ENCODE data around the gene AUTS2.

Gene AUTS2

DNA sequence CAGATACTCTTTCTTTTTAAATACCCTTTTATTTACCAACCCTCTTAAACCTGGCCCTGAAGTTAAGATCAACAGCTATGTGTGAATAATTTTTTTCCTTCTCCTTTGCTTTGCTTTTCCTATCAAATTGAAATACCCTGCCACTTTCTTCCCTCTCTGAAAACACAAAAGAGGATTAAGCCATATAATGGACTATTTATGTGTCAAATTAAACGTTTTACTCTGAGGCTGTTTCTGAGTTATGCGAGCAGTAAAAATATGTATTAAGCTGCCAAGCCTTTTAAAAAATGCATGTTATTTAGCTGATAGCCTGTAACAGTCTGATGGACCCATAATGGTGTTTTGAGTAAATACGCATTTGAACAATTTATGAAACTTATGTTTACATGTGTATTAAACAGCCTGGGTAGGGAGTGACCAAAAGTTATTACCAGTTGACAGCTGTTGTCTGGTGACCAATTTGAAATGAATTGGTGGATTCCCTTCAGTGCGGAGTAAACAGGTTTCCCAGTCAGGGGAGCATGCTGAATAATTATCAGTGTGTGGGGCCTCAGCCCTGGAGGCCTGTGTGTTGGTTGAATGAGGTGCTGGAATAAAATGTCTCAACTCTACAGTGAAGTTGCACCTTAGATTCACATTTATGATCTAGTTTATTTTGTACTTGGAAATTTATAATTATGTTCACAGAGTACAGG is 89.6 kb downstream of the AUTS2 start:
- CTCF ChIA-PET = interaction anchor here (1.1 to 1.5 kb wide), 2 partner anchors 9 to 16 kb away, joined by 3 to 4 read pairs; no protein-coding TSS in a partner anchor
- TF ChIP-seq, protein P1, sequence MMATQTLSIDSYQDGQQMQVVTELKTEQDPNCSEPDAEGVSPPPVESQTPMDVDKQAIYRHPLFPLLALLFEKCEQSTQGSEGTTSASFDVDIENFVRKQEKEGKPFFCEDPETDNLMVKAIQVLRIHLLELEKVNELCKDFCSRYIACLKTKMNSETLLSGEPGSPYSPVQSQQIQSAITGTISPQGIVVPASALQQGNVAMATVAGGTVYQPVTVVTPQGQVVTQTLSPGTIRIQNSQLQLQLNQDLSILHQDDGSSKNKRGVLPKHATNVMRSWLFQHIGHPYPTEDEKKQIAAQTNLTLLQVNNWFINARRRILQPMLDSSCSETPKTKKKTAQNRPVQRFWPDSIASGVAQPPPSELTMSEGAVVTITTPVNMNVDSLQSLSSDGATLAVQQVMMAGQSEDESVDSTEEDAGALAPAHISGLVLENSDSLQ (IDR thresholded peaks at IDR 0.05) = peak; percentile 23; the same call in 1 of the 2 replicates
- TF ChIP-seq SUZ12 (IDR thresholded peaks at IDR 0.05) = no peak
- no peak for DNase-seq (ENCODE audit: extremely low spot score)
- POLR2A ChIA-PET = no interaction called here

DNA sequence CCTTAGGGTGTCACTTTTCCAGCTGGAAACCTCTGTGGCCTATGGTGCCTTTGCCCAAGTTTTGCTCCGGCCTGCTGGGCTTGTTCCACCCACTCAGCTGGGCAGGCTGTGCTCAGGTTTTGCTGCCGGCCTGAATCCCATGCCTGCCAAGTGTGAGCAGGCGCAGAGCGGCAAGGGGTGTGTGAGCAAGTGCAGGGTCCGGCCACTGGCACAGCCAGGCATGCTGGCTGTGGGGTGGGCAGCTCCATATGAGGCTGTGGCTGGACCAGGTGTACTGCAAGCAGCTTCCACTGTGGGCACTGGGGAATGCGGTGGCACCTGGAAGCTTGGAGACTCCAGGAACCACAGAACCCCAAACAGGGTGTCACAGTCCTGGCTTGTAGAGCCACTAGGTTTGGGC is 92.1 kb downstream of the AUTS2 start:
- no peak for TF ChIP-seq HDGF (IDR thresholded peaks at IDR 0.05; ENCODE audit: borderline replicate concordance)
- no peak for TF ChIP-seq FOXK2 (IDR thresholded peaks at IDR 0.05)
- TF ChIP-seq ELF4 (IDR thresholded peaks at IDR 0.05) = no peak
- no peak for TF ChIP-seq L3MBTL2 (conservative IDR thresholded peaks at IDR 0.05)
- TF ChIP-seq LEF1 (IDR thresholded peaks at IDR 0.05; ENCODE audit: borderline replicate concordance) = no peak
- TF ChIP-seq ARNT (IDR thresholded peaks at IDR 0.05) = no peak
- TF ChIP-seq CTBP1 (IDR thresholded peaks at IDR 0.05; ENCODE audit: borderline replicate concordance) = no peak
- no peak for TF ChIP-seq ZNF384 (IDR thresholded peaks at IDR 0.05)
- no peak for TF ChIP-seq TARDBP (IDR thresholded peaks at IDR 0.05)
- no peak for DNase-seq (ENCODE audit: extremely low spot score)
- POLR2A ChIA-PET = no interaction called here
- CTCF ChIA-PET = no interaction called here

DNA sequence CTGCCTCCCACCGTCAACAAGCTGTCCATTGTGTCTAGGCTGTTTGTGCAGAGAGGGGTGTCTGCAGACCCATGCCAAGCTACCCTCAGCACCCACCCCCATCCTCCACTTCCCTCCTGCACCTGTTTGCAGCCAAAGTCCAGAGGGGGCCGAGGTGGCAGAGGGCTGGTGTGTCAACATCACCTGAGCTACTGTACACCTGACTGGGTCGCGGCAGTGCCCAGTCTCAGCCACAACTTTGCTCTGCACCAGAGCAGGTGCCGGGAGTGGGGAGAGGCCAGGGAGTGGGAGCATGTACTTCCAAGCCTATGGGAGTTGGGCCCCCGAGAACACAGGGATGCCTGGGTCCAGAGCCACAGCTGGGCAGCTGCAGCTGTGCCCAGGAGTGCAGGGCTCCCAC is 93.1 kb downstream of the AUTS2 start:
- no peak for TF ChIP-seq SP1 (IDR thresholded peaks at IDR 0.05)
- no peak for TF ChIP-seq BHLHE40 (IDR thresholded peaks at IDR 0.05; ENCODE audit: borderline replicate concordance)
- TF ChIP-seq NFRKB (IDR thresholded peaks at IDR 0.05) = no peak
- no peak for TF ChIP-seq ZNF384 (IDR thresholded peaks at IDR 0.05)
- TF ChIP-seq, protein P1 (IDR thresholded peaks at IDR 0.05) = no peak
- ChIA-PET CTCF (no interaction called here), POLR2A (no interaction called here)
- no peak for DNase-seq (ENCODE audit: extremely low spot score)

DNA sequence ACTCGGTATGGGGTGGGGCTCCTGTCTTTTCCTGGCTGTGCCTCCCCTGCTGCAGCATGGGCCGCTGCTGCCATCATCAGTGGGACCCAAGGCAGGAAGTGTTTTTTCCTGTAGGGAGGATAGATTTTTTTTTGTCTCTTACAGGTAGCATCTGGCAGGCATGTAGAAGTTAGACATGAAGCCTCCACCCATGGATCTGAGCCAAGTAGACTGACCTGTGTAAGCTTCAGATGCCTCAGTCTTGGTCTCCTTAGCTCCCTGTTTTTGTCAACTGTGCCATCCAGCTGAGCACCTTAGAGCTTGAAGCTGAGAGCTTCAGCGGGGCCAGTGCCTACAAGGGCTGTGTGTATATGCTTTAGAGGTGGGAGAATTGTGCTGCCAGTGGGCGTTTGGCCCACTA is 93.5 kb downstream of the AUTS2 start:
- TF ChIP-seq ELF4 (IDR thresholded peaks at IDR 0.05) (no peak), ARNT (IDR thresholded peaks at IDR 0.05) (no peak), TARDBP (IDR thresholded peaks at IDR 0.05) (no peak), FOXK2 (IDR thresholded peaks at IDR 0.05) (no peak), ZNF384 (IDR thresholded peaks at IDR 0.05) (no peak), LEF1 (IDR thresholded peaks at IDR 0.05; ENCODE audit: borderline replicate concordance) (no peak), L3MBTL2 (conservative IDR thresholded peaks at IDR 0.05) (no peak), CTBP1 (IDR thresholded peaks at IDR 0.05; ENCODE audit: borderline replicate concordance) (no peak), HDGF (IDR thresholded peaks at IDR 0.05; ENCODE audit: borderline replicate concordance) (no peak), FOXA1 (IDR thresholded peaks at IDR 0.05) (no peak), SUZ12 (IDR thresholded peaks at IDR 0.05) (no peak), NFRKB (IDR thresholded peaks at IDR 0.05) (no peak), BHLHE40 (IDR thresholded peaks at IDR 0.05; ENCODE audit: borderline replicate concordance) (no peak), FOXM1 (IDR thresholded peaks at IDR 0.05; ENCODE audit: borderline replicate concordance) (no peak), SP1 (IDR thresholded peaks at IDR 0.05) (no peak)
- TF ChIP-seq, protein P1 (IDR thresholded peaks at IDR 0.05) = no peak
- no peak for DNase-seq (ENCODE audit: extremely low spot score)
- POLR2A ChIA-PET = no interaction called here
- CTCF ChIA-PET = no interaction called here

DNA sequence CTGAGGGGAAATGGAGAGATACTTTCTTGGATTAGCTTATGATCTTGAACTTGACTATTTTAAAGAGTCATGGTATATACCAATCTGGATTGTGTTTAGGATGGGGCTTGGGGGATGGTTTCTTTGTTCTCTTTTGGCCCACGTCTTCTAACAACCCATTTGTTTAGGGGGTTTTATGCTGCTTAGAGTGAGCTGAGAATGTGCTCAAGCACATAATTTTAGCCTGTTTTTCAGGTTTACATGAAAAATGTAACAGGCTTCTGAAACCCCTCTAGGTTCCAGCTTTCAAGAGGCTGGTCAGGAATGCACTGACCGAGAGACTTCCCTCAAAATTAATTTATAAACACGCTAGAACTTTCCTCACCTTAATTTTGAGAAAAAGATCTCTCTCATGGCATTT is 94.3 kb downstream of the AUTS2 start:
- no peak for DNase-seq (ENCODE audit: extremely low spot score)
- TF ChIP-seq HDGF (IDR thresholded peaks at IDR 0.05; ENCODE audit: borderline replicate concordance) (no peak), ZNF384 (IDR thresholded peaks at IDR 0.05) (no peak), SP1 (IDR thresholded peaks at IDR 0.05) (no peak), NFRKB (IDR thresholded peaks at IDR 0.05) (no peak), ELF4 (IDR thresholded peaks at IDR 0.05) (no peak), CTBP1 (IDR thresholded peaks at IDR 0.05; ENCODE audit: borderline replicate concordance) (no peak), FOXM1 (IDR thresholded peaks at IDR 0.05; ENCODE audit: borderline replicate concordance) (no peak), TARDBP (IDR thresholded peaks at IDR 0.05) (no peak), LEF1 (IDR thresholded peaks at IDR 0.05; ENCODE audit: borderline replicate concordance) (no peak)
- CTCF ChIA-PET = no interaction called here
- POLR2A ChIA-PET = no interaction called here

DNA sequence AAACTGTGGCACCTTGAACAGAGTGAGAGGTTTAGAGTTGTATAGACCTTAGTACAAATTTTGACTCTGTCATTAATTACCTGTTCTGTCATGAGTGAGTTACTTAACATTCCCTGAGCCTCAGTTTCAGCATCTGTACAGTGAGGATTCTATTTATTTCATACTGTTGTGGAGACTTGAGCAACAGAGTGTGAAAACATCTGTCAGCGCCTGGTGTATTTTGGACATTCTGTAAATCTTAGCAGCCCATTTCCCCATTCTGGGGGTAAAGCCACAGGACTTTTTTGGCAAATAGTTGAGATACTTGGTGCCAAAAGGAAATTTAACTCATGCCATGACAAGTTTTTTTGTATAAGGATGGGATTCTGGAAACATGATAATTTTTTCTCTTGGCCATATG is 94.8 kb downstream of the AUTS2 start:
- DNase-seq (ENCODE audit: extremely low spot score) = no peak
- TF ChIP-seq FOXK2 (IDR thresholded peaks at IDR 0.05) (no peak), TARDBP (IDR thresholded peaks at IDR 0.05) (no peak)
- ChIA-PET POLR2A (no interaction called here), CTCF (no interaction called here)

DNA sequence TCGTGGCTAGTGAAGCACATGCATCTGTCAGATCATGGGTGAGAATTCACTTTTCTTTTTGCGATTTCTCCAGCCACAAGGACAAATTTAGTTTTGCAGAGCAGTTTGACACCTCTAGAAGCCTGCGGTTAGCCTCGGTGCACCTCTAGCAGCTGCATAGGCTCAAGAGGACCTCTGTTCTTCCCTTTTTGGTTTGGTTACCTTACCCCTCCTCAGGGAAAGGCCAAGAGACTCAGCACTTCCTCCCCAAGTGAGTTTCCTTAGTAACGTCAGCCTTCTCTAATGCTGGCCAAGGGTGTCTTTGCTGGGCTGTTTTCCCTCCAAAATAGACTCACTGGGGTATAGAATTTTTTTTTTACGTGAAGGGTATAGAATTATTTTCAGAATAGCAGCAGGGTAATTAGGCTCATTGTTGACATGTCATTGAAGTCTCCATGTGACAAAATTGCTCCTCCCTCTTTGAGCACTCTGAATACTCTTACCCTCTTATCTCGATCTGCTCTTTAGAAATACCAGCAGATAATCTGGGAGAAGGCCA is 97.8 kb downstream of the AUTS2 start:
- ChIA-PET CTCF (no interaction called here), POLR2A (no interaction called here)
- no peak for TF ChIP-seq HDGF (IDR thresholded peaks at IDR 0.05; ENCODE audit: borderline replicate concordance)
- TF ChIP-seq L3MBTL2 (conservative IDR thresholded peaks at IDR 0.05) = no peak
- TF ChIP-seq ZNF384 (IDR thresholded peaks at IDR 0.05) = no peak
- TF ChIP-seq, protein P1 (IDR thresholded peaks at IDR 0.05) = no peak
- no peak for TF ChIP-seq ARNT (IDR thresholded peaks at IDR 0.05)
- no peak for TF ChIP-seq BHLHE40 (IDR thresholded peaks at IDR 0.05; ENCODE audit: borderline replicate concordance)
- TF ChIP-seq TARDBP (IDR thresholded peaks at IDR 0.05) = no peak
- no peak for TF ChIP-seq CTBP1 (IDR thresholded peaks at IDR 0.05; ENCODE audit: borderline replicate concordance)
- no peak for TF ChIP-seq ELF4 (IDR thresholded peaks at IDR 0.05)
- no peak for TF ChIP-seq NFRKB (IDR thresholded peaks at IDR 0.05)
- no peak for TF ChIP-seq FOXA1 (IDR thresholded peaks at IDR 0.05)
- TF ChIP-seq SP1 (IDR thresholded peaks at IDR 0.05) = no peak
- DNase-seq (ENCODE audit: extremely low spot score) = no peak
